Right atrium auricular region (tissue), 2 donors: ENCODE data around the gene APBA3. TPM values are rescaled to one million over a fixed set of nuclear protein-coding genes. Genes with fewer than 3 reads are reported as not detected.

Experiments used
- DNase-seq: peaks from one replicate; pipeline ENCODE4 v3.0.0-alpha.2; 2019; ENCODE audit warnings: low spot score
- H3K27ac ChIP-seq, 2 donors: fragments of 200-600 bp; sonication (generic); 1 replicate in 1 of 2; 2 replicates in 1 of 2; pipeline ENCODE4 v1.5.1; 2016 to 2019
- H3K27me3 ChIP-seq, 2 donors: fragments of 200-600 bp; sonication (generic); one replicate each; pipeline versions ENCODE4 v1.5.1 to v1.6.0; 2017 to 2019
- H3K36me3 ChIP-seq: fragments of 200-600 bp; sonication (generic); one replicate; pipeline ENCODE4 v1.5.1; 2016
- H3K4me1 ChIP-seq, 2 donors: fragments of 200-600 bp; sonication (generic); one replicate each; pipeline versions ENCODE4 v1.5.1 to v1.6.0; 2017 to 2019
- H3K4me3 ChIP-seq, 2 donors: fragments of 200-600 bp; sonication (generic); 1 replicate in 1 of 2; 2 replicates in 1 of 2; pipeline ENCODE4 v1.5.1; 2017 to 2019; ENCODE audit warnings: mild to moderate bottlenecking in 1 of 2, moderate library complexity in 1 of 2
- H3K9me3 ChIP-seq, 2 donors: fragments of 200-600 bp; sonication (generic); one replicate each; pipeline ENCODE4 v1.5.1; 2019
- total RNA-seq, 2 donors: library from RNA; depleted of rRNA; stranded (reverse); fragments of >200 nt; gene quantifications; one replicate each; pipeline ENCODE4 v1.1.0, GENCODE V29; 2016
- TF ChIP-seq, protein P1 (sequence below), 2 donors: fragments of 200-600 bp; sonication (generic); IDR thresholded peaks; one replicate each; pipeline ENCODE4 v1.5.1; 2019; ENCODE audit warnings: antibody characterized with exemption in 2 of 2

The APBA3 gene
- total RNA-seq, 2 donors from 2014 or later = 14.7 to 24.8 TPM

DNA sequence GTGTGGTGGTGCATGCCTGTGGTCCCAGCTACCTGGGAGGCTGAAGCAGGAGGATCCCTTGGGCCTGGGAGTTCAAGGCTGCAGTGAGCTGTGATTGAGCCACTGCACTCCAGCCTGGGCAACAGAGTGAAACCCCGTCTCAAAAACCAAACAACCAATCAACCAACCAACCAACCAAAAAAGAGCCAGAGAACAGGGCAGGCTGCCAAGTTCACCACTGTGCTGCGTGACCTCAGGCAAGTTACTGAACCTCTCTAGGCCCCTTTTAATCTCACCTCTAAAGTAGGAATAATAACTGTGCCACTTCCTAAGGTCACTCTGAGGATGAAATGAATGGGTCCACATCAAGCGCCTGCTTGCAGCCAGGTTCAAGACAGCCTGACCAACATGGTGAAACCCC is 36.4 kb downstream of the APBA3 start:
- DNase-seq = no peak
- peaks cover 0 to 12% of the 10 kb centered on the region in 2 donors for H3K4me1 ChIP-seq
- no peak overlapping the region for H3K27ac ChIP-seq
- TF ChIP-seq, protein P1, sequence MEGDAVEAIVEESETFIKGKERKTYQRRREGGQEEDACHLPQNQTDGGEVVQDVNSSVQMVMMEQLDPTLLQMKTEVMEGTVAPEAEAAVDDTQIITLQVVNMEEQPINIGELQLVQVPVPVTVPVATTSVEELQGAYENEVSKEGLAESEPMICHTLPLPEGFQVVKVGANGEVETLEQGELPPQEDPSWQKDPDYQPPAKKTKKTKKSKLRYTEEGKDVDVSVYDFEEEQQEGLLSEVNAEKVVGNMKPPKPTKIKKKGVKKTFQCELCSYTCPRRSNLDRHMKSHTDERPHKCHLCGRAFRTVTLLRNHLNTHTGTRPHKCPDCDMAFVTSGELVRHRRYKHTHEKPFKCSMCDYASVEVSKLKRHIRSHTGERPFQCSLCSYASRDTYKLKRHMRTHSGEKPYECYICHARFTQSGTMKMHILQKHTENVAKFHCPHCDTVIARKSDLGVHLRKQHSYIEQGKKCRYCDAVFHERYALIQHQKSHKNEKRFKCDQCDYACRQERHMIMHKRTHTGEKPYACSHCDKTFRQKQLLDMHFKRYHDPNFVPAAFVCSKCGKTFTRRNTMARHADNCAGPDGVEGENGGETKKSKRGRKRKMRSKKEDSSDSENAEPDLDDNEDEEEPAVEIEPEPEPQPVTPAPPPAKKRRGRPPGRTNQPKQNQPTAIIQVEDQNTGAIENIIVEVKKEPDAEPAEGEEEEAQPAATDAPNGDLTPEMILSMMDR (IDR thresholded peaks at IDR 0.05) = no peak
- H3K27me3 ChIP-seq = peaks cover 21 to 29% of the 10 kb centered on the region in 2 donors
- H3K9me3 ChIP-seq = no peaks in the 10 kb centered on the region
- no peak overlapping the region for H3K4me3 ChIP-seq
- no peaks in the 10 kb centered on the region for H3K36me3 ChIP-seq

DNA sequence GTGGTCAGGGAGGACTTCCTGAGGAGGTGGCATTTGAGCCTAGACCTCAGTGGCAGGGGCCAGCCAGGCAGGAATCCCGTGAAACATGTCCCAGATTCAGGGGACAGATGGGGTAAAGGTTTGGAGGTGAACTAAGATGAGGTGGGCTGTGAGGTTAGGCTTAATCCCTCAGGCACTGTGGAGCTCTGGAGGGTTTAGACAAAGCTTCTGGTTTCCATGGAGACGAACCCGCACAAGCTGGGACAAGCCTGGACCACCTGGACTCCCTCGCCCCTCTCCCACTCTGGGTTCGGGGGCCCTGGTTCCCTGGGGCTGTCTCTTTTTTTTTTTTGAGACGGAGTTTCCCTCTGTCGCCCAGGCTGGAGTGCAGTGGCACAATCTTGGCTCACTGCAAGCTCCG is 37.6 kb downstream of the APBA3 start:
- H3K9me3 ChIP-seq = no peaks in the 10 kb centered on the region
- no peak for DNase-seq
- H3K27ac ChIP-seq = no peak overlapping the region
- H3K4me1 ChIP-seq = peaks cover 0 to 15% of the 10 kb centered on the region in 2 donors
- H3K36me3 ChIP-seq = no peaks in the 10 kb centered on the region
- TF ChIP-seq, protein P1 (IDR thresholded peaks at IDR 0.05) = no peak
- peaks cover 21 to 29% of the 10 kb centered on the region in 2 donors for H3K27me3 ChIP-seq
- no peak overlapping the region for H3K4me3 ChIP-seq

DNA sequence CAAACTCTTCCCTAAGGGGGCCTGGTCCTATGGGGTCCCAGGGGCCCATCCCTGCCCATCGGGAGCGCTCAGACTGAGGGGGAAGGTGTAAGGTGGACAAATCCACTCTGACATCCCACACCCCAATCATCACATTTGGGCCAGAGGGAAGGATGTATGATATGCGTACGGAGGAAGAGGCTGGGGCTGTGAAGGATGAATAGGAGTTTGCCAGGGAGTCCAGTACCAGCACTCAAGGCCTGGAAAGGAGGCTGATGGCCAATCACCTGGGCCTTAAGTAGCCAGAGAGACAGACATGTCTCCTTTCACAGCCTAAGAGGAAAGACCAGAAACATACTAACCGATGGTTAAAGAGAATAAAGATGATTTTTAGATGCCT is 38.4 kb downstream of the APBA3 start:
- Histone ChIP-seq H3K4me1 (peaks cover 0 to 18% of the 10 kb centered on the region in 2 donors), H3K36me3 (no peaks in the 10 kb centered on the region), H3K4me3 (no peak overlapping the region), H3K27ac (no peak overlapping the region), H3K27me3 (peaks cover 21 to 29% of the 10 kb centered on the region in 2 donors), H3K9me3 (no peaks in the 10 kb centered on the region)
- TF ChIP-seq, protein P1 (IDR thresholded peaks at IDR 0.05) = no peak
- no peak for DNase-seq

DNA sequence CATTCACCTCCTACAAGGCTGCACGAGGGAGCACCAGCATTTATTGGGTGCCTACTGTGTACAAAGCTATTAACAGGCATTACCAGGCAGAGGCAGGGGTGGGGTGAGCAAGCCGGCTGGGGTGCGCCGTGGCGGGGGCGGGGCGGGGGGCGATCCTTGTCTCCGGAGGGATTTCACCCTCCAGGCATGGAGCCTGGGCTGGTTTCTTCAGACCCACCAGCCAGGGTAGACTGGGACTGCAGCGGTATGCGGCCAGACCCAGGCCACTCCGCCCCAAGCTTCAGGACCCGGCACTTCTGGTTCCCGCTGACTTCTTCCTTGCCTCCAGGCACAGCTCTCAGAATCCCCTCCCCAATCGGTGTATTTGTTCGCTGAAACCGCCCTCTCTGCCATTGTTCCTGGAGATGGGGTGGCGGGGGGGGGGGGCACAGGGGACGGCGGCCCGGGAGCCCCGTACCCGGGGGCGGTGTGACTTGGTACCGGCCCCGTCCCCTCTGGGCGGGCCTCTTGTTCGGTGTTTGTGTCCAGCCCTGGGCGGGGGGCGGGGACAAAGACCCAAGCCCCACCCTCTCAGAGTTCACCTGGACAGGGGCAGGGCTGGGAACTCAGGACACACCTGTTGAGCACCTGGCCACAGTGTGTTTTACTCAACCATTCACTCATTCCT is 38.9 kb downstream of the APBA3 start:
- H3K4me1 ChIP-seq = peaks cover 0 to 18% of the 10 kb centered on the region in 2 donors
- H3K4me3 ChIP-seq = peak overlapping the region in 1 of 2 donors; percentile 26
- TF ChIP-seq, protein P1 (IDR thresholded peaks at IDR 0.05) = no peak
- peaks cover 21 to 29% of the 10 kb centered on the region in 2 donors for H3K27me3 ChIP-seq
- H3K36me3 ChIP-seq = no peaks in the 10 kb centered on the region
- no peaks in the 10 kb centered on the region for H3K9me3 ChIP-seq
- DNase-seq = no peak
- no peak overlapping the region for H3K27ac ChIP-seq

DNA sequence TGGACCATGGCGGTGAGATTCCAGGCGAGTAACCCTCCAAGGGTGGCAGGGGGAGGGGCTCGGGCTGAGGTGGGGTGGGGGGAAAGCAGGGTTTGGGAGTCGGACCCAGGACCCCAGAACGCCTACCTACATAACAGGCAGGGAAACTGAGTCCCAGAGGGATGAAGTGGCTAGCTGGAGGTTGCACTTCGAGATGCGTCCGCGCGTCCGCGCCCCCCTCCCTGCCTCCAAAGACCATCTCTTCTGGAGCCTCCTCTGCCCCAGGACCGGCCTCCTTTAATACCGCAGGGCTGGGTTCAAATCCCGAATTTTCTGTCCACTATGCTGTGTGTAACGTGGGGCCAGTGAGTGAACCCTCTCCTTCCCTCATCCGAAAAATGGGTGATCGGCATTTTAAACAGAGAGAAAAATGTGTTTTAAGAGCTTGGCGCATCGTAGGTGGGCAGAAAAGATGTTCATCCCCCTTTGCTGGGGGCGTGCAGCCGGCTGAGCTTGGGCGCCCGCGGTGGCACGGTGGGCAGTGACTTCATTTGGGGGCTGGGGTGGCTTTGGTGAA is 39.5 kb downstream of the APBA3 start:
- no peak overlapping the region for H3K27ac ChIP-seq
- DNase-seq = no peak
- H3K9me3 ChIP-seq = no peaks in the 10 kb centered on the region
- peaks cover 0 to 18% of the 10 kb centered on the region in 2 donors for H3K4me1 ChIP-seq
- H3K36me3 ChIP-seq = no peaks in the 10 kb centered on the region
- TF ChIP-seq, protein P1 (IDR thresholded peaks at IDR 0.05) = no peak
- H3K4me3 ChIP-seq = peak overlapping the region in 1 of 2 donors; percentile 26
- H3K27me3 ChIP-seq = peaks cover 21 to 29% of the 10 kb centered on the region in 2 donors
